Natural killer cell treated with Interleukin-12 subunit alpha and Interleukin-12 subunit beta and Interleukin-15 and Interleukin-18, amount 100 ng/mL, for 72 hours (primary cell): ENCODE measurements around the gene CFAP119. TPM values are rescaled to one million over a fixed set of nuclear protein-coding genes. Genes with fewer than 3 reads are reported as not detected.

Experiments
- ATAC-seq, 2 donors: fragments of 150-1000 bp; cut with Tn5 transposase in 1 of 2; sonication (Bioruptor Pico), chemical (Tn5 transposase) in 1 of 2; 2 replicates each; pipeline ENCODE4 v1.10.0; 2021
- DNase-seq: peaks from one replicate; pipeline ENCODE4 v3.0.0; 2022; ENCODE audit warnings: low spot score
- H3K27ac Mint-ChIP-seq, 2 donors: 1 replicate in 1 of 2; 2 replicates in 1 of 2; pipeline ENCODE4 v1.8.0; 2022; ENCODE audit warnings: mixed read lengths in 2 of 2, mild to moderate bottlenecking in 1 of 2, moderate library complexity in 1 of 2
- H3K27me3 Mint-ChIP-seq, 2 donors: 1 replicate in 1 of 2; 2 replicates in 1 of 2; pipeline ENCODE4 v1.8.0; 2022; ENCODE audit warnings: mixed read lengths in 2 of 2
- H3K36me3 Mint-ChIP-seq: one replicate; pipeline ENCODE4 v1.8.0; 2022; ENCODE audit warnings: mixed read lengths
- H3K4me1 Mint-ChIP-seq, 2 donors: 1 replicate in 1 of 2; 2 replicates in 1 of 2; pipeline ENCODE4 v1.8.0; 2022; ENCODE audit warnings: low read depth in 2 of 2, mixed read lengths in 2 of 2, mild to moderate bottlenecking in 1 of 2
- H3K4me3 Mint-ChIP-seq: one replicate; pipeline ENCODE4 v1.8.0; 2022; ENCODE audit warnings: mixed read lengths
- H3K9me3 Mint-ChIP-seq: 2 replicates; pipeline ENCODE4 v1.8.0; 2022; ENCODE audit warnings: mixed read lengths
- total RNA-seq, 2 donors: library from RNA; stranded (reverse); gene quantifications; one replicate each; pipeline ENCODE4 v1.2.3, GENCODE V29; 2022

CFAP119 gene
- total RNA-seq, 2 donors from 2014 or later: 3.4 to 17.0 TPM

GRCh38 chr16:30786115-30786935 is 24.5 kb upstream of the CFAP119 start:
- no peaks in the 10 kb centered on the region for H3K36me3 Mint-ChIP-seq
- H3K4me1 Mint-ChIP-seq: peaks cover 7 to 11% of the 10 kb centered on the region in 2 donors
- peak overlapping the region; percentile 71 for H3K4me3 Mint-ChIP-seq
- peak; percentile 43 to 54 for ATAC-seq
- DNase-seq: no peak
- peaks cover 7 to 8% of the 10 kb centered on the region in 2 donors for H3K27me3 Mint-ChIP-seq
- H3K27ac Mint-ChIP-seq: no peak overlapping the region
- no peaks in the 10 kb centered on the region for H3K9me3 Mint-ChIP-seq

DNA sequence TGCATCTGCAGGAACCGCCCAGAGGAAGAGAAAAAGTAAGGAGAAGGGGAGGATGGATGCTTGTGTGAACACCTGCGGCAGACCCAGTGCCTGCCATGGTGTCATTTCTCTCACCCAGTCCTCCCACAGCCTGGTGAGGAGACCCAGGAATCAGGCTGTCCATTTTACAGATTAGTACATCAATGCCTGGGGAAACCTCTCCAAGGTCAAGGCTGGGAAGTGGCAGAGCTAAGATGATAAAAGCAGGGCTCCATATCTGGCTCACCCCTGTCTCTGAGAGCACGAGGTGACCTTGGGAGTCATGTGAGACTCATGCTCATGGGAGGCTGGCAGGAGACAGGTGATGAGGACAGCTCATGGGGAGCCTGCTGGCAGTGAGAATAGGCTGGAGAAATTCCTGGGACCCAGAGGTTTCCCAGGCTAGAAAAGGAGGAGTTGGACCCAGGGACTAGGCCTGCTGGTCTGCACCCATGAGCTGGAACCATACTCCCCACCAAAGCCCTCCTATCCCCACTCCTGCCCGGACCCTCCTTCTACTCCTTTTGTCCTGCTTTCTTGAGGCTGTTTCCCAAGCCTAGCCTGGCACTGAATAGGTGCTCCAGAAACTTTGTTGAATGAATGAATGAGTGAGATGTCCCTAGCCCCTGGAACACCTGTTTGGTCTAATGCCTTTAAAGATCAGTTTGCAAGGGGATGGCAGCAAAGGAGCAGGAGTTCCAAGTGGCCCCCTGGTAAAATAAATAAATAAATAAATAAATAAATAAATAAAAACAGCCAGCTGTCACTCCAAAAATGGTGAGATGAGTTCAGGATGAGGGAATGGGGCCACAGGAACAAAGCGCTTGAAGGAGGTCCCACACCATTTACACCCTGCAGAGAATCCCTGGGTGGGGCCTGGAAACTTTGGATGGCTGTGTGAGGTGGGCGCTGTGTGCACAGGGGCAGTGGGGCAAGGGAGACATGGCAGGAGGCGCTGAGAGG is 23.6 kb upstream of the CFAP119 start:
- no peak for DNase-seq
- Mint-ChIP-seq H3K36me3 (no peaks in the 10 kb centered on the region), H3K27me3 (peaks cover 7 to 8% of the 10 kb centered on the region in 2 donors), H3K9me3 (no peaks in the 10 kb centered on the region), H3K4me1 (peaks cover 7 to 11% of the 10 kb centered on the region in 2 donors), H3K27ac (no peak overlapping the region), H3K4me3 (peak overlapping the region; percentile 71)
- ATAC-seq: no peak

- no peak for DNase-seq
- Mint-ChIP-seq H3K4me3 (no peak overlapping the region), H3K27me3 (peaks cover 7 to 8% of the 10 kb centered on the region in 2 donors), H3K27ac (no peak overlapping the region), H3K36me3 (no peaks in the 10 kb centered on the region), H3K9me3 (no peaks in the 10 kb centered on the region), H3K4me1 (peaks cover 7 to 11% of the 10 kb centered on the region in 2 donors)
- no peak for ATAC-seq
Measured at GRCh38 chr16:30784215-30784614, 22.4 kb upstream of the CFAP119 start.

GRCh38 chr16:30783280-30784109 is 21.6 kb upstream of the CFAP119 start:
- no peak overlapping the region for H3K27ac Mint-ChIP-seq
- no peaks in the 10 kb centered on the region for H3K9me3 Mint-ChIP-seq
- no peak overlapping the region for H3K4me3 Mint-ChIP-seq
- DNase-seq (no peak), ATAC-seq (no peak)
- H3K4me1 Mint-ChIP-seq: peaks cover 7 to 14% of the 10 kb centered on the region in 2 donors
- no peaks in the 10 kb centered on the region for H3K36me3 Mint-ChIP-seq
- H3K27me3 Mint-ChIP-seq: peaks cover 7 to 8% of the 10 kb centered on the region in 2 donors

DNA sequence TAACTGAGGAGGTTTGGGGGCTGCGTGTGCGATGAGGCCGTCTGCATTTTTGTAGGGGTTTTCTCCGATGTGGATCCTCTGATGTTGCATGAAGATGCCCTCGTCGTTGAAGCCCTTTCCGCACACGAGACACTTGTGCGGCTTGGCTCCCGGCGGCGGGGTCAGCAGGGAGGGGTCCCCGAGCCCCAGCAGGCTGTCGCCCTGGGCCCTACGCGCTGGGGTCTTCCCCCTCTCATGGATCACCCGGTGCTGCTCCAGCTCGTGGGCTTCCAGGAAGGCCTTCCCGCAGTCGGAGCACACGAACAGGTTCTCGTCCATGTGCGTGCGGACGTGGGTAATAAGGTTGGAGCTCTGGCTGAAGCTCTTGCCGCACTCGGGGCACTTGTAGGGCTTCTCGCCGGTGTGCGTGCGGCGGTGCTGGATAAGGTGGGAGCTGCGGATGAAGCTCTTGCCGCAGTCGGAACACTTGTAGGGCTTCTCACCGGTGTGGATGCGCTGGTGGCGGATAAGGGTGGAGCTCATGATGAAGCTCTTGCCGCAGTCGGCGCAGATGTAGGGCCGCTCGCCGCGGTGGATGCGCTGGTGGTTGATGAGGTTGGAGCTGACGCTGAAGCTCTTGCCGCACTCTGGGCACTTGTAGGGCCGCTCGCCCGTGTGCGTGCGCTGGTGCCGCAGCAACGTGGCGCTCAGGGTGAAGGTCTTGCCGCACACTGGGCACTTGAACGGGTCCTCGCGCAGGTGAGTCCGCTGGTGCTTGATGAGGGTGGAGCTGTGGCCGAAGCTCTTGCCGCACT is 20.8 kb upstream of the CFAP119 start:
- Mint-ChIP-seq H3K9me3 (no peaks in the 10 kb centered on the region), H3K27ac (no peak overlapping the region), H3K4me3 (no peak overlapping the region), H3K4me1 (peaks cover 4 to 14% of the 10 kb centered on the region in 2 donors), H3K36me3 (no peaks in the 10 kb centered on the region), H3K27me3 (peaks cover 1 to 4% of the 10 kb centered on the region in 2 donors)
- no peak for DNase-seq
- ATAC-seq: no peak

DNA sequence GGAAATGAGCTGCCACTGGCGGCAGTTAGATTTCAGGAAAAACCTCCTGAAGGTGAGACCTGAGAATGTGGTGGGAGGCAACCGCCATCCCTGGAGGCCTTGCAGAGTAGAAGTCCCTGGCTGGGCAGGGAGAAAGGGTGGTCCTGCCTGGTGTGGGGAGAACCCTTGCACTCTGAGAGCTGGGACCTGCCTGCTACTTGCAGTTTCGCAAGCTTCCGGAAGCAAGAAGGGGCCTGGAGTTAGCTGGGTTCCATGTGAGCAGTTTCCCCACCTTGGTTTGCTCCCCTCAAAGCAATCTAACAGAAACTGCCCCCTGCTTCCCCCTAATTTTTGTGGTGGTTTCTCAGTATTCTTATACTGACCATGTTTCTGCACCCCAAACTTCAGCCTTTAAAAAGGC is 18.7 kb upstream of the CFAP119 start:
- H3K9me3 Mint-ChIP-seq: no peaks in the 10 kb centered on the region
- peaks cover 3 to 9% of the 10 kb centered on the region in 2 donors for H3K27me3 Mint-ChIP-seq
- no peak overlapping the region for H3K27ac Mint-ChIP-seq
- H3K36me3 Mint-ChIP-seq: no peaks in the 10 kb centered on the region
- H3K4me3 Mint-ChIP-seq: no peak overlapping the region
- ATAC-seq (no peak), DNase-seq (no peak)
- H3K4me1 Mint-ChIP-seq: peaks cover 8 to 17% of the 10 kb centered on the region in 2 donors

DNA sequence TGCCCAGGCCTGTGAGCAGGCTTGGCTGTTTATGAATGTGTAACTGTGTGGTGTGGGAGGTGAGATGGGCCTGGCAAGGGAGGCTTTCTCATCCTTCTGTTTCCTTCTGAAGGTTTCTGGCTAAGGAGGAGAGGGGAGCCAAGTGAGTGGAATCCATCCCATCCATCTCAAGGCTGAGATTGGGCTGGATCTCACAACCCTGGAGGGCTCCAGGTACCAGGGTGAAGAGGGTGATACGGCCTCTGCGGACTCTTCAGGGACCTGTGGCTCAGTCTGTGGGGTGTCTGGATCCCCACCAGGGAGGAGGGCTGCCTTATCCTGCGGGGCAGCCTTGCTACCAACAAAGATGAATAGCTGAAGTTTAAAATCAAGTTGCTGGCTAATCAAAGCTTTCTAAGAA is 18.2 kb upstream of the CFAP119 start:
- no peak for ATAC-seq
- H3K4me1 Mint-ChIP-seq: peaks cover 12 to 20% of the 10 kb centered on the region in 2 donors
- H3K27me3 Mint-ChIP-seq: peaks cover 3 to 9% of the 10 kb centered on the region in 2 donors
- H3K36me3 Mint-ChIP-seq: no peaks in the 10 kb centered on the region
- DNase-seq: no peak
- H3K27ac Mint-ChIP-seq: no peak overlapping the region
- H3K9me3 Mint-ChIP-seq: no peaks in the 10 kb centered on the region
- no peak overlapping the region for H3K4me3 Mint-ChIP-seq

DNA sequence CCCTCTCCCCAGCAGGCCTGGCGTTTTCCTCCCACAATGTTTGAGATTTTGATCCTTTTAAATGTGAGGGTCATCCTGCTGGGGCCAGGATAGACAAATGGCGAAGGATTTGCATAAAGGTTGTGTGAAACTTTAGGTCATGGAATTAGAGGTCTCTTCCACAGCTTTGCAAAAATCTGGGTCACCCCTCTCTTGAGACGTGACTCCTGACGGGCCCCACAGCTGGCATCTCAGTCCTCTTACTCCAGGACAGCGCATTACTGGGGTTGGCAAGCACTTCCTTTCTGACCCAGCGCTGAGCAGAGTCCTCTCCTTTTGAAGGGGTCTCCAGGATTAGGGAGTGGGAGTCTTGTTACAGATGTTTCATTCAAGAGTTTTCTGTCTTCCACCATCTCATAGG is 17.7 kb upstream of the CFAP119 start:
- peaks cover 3 to 9% of the 10 kb centered on the region in 2 donors for H3K27me3 Mint-ChIP-seq
- ATAC-seq (no peak), DNase-seq (no peak)
- H3K36me3 Mint-ChIP-seq: no peaks in the 10 kb centered on the region
- no peak overlapping the region for H3K4me3 Mint-ChIP-seq
- H3K4me1 Mint-ChIP-seq: peaks cover 16 to 21% of the 10 kb centered on the region in 2 donors
- H3K9me3 Mint-ChIP-seq: no peaks in the 10 kb centered on the region
- H3K27ac Mint-ChIP-seq: no peak overlapping the region

DNA sequence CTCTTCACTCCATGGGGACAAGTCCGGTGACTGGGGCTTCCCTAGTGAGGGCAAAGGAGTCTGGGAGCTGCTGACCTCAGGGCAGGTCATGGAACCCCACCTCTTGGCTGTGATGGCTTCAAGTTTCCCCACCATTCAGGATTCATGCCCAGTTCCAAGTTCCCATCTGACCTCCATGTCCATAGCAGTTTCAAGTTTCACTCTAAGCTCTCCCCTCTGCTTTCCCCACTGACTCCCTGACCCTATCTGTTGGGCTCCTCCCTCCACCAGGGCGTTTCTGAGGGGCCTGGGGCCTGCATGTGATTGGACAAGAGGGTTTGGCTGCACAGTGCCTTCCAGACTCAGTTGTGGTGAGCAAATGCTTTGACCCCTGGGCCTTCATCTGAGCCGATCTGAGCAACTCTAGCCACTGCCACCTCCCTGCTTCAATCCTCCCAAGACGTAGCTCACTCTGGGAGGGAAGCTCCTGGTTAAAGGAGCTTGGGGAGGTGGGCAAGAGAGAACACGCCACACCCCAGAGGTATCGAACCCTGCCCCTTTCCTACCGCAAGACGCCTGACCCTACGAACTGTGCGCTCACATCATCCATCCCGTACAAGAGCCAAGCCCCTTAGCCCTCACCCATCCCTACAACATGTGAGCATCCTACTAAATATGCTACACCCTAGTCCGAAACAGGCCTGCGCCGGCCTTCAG is 16.8 kb upstream of the CFAP119 start:
- Mint-ChIP-seq H3K4me1 (peaks cover 19 to 23% of the 10 kb centered on the region in 2 donors), H3K27ac (no peak overlapping the region), H3K36me3 (no peaks in the 10 kb centered on the region), H3K9me3 (no peaks in the 10 kb centered on the region), H3K4me3 (no peak overlapping the region), H3K27me3 (peaks cover 3 to 9% of the 10 kb centered on the region in 2 donors)
- no peak for DNase-seq
- no peak for ATAC-seq

- H3K27ac Mint-ChIP-seq: peak overlapping the region in 1 of 2 donors; percentile 32
- DNase-seq: no peak
- H3K27me3 Mint-ChIP-seq: peaks cover 3 to 9% of the 10 kb centered on the region in 2 donors
- ATAC-seq: no peak
- H3K4me1 Mint-ChIP-seq: peaks cover 24 to 25% of the 10 kb centered on the region in 2 donors
- peak overlapping the region; percentile 50 for H3K4me3 Mint-ChIP-seq
- no peaks in the 10 kb centered on the region for H3K9me3 Mint-ChIP-seq
- peaks cover 5% of the 10 kb centered on the region for H3K36me3 Mint-ChIP-seq
Measured at GRCh38 chr16:30777591-30778297, 15.9 kb upstream of the CFAP119 start.

DNA sequence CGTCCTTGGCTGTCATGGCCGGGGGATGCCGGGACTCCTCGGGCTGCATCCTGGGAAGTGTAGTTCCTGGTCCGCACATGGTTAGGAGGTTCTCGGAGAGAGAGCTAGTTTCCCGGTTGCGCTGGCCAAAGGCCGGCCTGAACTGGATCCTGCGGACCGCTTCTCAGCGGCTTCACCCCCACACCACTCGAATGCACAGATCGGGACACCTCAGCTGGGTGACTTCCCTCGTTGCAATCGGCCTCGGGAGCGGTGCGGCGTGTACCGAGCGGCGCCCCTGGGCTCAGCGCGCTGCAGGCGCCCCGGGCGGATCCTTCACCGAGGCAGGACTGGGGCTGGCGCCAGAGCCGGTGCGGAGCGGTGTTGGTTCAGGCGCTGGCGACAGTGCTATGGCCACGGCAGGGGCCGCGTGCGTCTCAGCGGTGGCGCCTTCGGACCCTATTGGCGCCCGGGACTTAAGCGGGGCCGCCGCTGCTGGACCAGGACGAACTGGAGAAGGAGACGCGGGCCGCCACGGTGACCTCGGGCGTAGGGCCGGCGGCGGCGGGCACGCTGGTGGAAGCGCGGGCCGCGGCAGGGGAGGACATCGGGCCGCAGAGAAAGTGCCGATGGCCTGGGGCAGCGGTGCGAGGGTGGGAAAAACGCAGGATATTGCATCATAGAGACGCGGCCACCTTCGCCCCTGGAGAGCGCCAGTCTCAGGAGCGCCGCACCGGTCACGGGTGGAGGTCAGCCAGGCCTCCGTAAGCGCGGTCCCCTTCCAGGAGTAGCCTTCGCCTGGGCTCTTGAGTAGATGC is 13.7 kb upstream of the CFAP119 start:
- ATAC-seq: peak; percentile 69 to 79
- Mint-ChIP-seq H3K27ac (no peak overlapping the region), H3K9me3 (no peaks in the 10 kb centered on the region), H3K4me1 (peaks cover 31 to 32% of the 10 kb centered on the region in 2 donors), H3K4me3 (peak overlapping the region; percentile 70), H3K27me3 (peaks cover 3 to 9% of the 10 kb centered on the region in 2 donors), H3K36me3 (peaks cover 18% of the 10 kb centered on the region)
- peak; percentile 70 for DNase-seq
